ENCODE measurements around the gene DMP1. TPM values are rescaled to one million over a fixed set of nuclear protein-coding genes. Genes with fewer than 3 reads are reported as not detected.

Gene DMP1
- total and polyA plus RNA-seq, 2 of the 8 experiments (the other 6 are each of a cell fraction or from before 2014, with no cell fraction given) = 0.05 to 0.17 TPM

- H3K4ac ChIP-seq (replicated peaks; ENCODE audit: insufficient read length, low read depth, low read length) = no peak overlapping the region
- no peak overlapping the region for H3K56ac ChIP-seq (replicated peaks; ENCODE audit: insufficient read length, low read depth, low read length)
- H2AFZ ChIP-seq (ENCODE audit: low read length) = no peak overlapping the region
- no peak overlapping the region for H3K27ac ChIP-seq (ENCODE audit: low read depth, low read length)
- H4K5ac ChIP-seq (ENCODE audit: insufficient read length, low read depth, low read length) = no peak overlapping the region
- H2BK5ac ChIP-seq (ENCODE audit: low read depth, low read length) = no peak overlapping the region
- ChIA-PET CTCF (ENCODE audit: partially characterized antibody) (interaction anchor here (1.2 to 2.1 kb wide), 3 partner anchors 15 to 309 kb away, joined by 3 to 10 read pairs (median 6); no protein-coding TSS in a partner anchor), POLR2A (ENCODE audit: partially characterized antibody) (no interaction called here)
- TF ChIP-seq SP2 (IDR thresholded peaks at IDR 0.05; ENCODE audit: low read length) = no peak
- H4K8ac ChIP-seq (ENCODE audit: extremely low read depth, insufficient read depth, low read length) = no peak overlapping the region
- no peaks in the 10 kb centered on the region for H3K79me1 ChIP-seq (ENCODE audit: low read depth, low read length)
- H3K4me2 ChIP-seq (ENCODE audit: insufficient read depth in 1 of 2, low read depth in 2 of 2, low read length in 2 of 2) = no peak overlapping the region
- no peak overlapping the region for H3K23ac ChIP-seq (ENCODE audit: insufficient read length)
- no peaks in the 10 kb centered on the region for H3K79me2 ChIP-seq (ENCODE audit: control insufficient read depth in 1 of 2, insufficient read depth in 2 of 2, low read length in 2 of 2)
- H2BK20ac ChIP-seq (ENCODE audit: low read length) = no peak overlapping the region
- peaks cover 0 to 2% (median 0%) of the 10 kb centered on the region in 4 experiments; a peak in 1 of 7 replicates for H3K4me1 ChIP-seq (replicated peaks in 1 of 4; ENCODE audit: control insufficient read depth in 3 of 4, insufficient read depth in 4 of 4, low read length in 3 of 4)
- H3K9me3 ChIP-seq (ENCODE audit: insufficient read depth in 2 of 2, low read depth in 1 of 2, low read length in 1 of 2) = no peaks in the 10 kb centered on the region
- FAIRE-seq = no peak
- no peaks in the 10 kb centered on the region for H3K27me3 ChIP-seq (replicated peaks in 1 of 4; ENCODE audit: control insufficient read depth in 3 of 4, extremely low read depth in 1 of 4, insufficient read depth in 3 of 4, low read length in 3 of 4)
- no peak overlapping the region for H3K9ac ChIP-seq (replicated peaks in 1 of 4; ENCODE audit: extremely low read depth in 1 of 4, low read depth in 3 of 4, low read length in 3 of 4)
- H2AK5ac ChIP-seq (ENCODE audit: low read depth, low read length) = no peak overlapping the region
- H3K4me3 ChIP-seq (ENCODE audit: extremely low read depth in 1 of 4, insufficient read depth in 2 of 4, low read depth in 3 of 4, low read length in 4 of 4) = no peak overlapping the region
- H3K18ac ChIP-seq (ENCODE audit: extremely low read depth, low read length) = no peak overlapping the region
- 93% methylated on average over 9 of the region's 9 CpGs; no CpG with 5 or more reads in 1 of the 2 experiments for WGBS, 2 experiments (ENCODE audit: extremely low coverage in 1 of 2, insufficient coverage in 1 of 2, insufficient read length in 1 of 2, insufficient replicate concordance in 2 of 2, low coverage in 1 of 2, low lambda C conversion rate in 2 of 2, missing lambda C conversion rate in 1 of 2)
- no peak overlapping the region for H4K91ac ChIP-seq (replicated peaks; ENCODE audit: insufficient read length, low read length)
- H3K36me3 ChIP-seq (ENCODE audit: control insufficient read depth in 2 of 4, insufficient read depth in 4 of 4, low read length in 3 of 4) = no peaks in the 10 kb centered on the region
- no peak overlapping the region for H3K14ac ChIP-seq (ENCODE audit: insufficient read length)
- H4K20me1 ChIP-seq (replicated peaks in 1 of 2; ENCODE audit: control insufficient read depth in 1 of 2, insufficient read depth in 2 of 2, low read length in 2 of 2) = no peaks in the 10 kb centered on the region
- no peak overlapping the region for H2BK120ac ChIP-seq (replicated peaks; ENCODE audit: low read depth, low read length)
- no peaks in the 10 kb centered on the region for H3K23me2 ChIP-seq (ENCODE audit: low read depth, low read length)
- no peak overlapping the region for H2BK12ac ChIP-seq (ENCODE audit: low read depth, low read length)
- H2BK15ac ChIP-seq (ENCODE audit: low read length) = no peak overlapping the region
- DNase-seq (ENCODE audit: low read depth in 1 of 2, low spot score in 2 of 2) = no peak
These were observed 12.8 kb downstream of the DMP1 start for GRCh38 chr4:87662871-87663270.
